A673 (cell line): ENCODE data around the gene NPRL2.

ENCODE experiments used
- EZH2 ChIP-seq: fragments of 200-600 bp; sonication (generic); IDR thresholded peaks from 2 replicates; pipeline ENCODE4 v1.6.1; 2017; ENCODE audit warnings: borderline replicate concordance, low read depth, mild to moderate bottlenecking, mixed read lengths, antibody characterized with exemption, low read length; ENCODE audit not compliant: poor library complexity, severe bottlenecking
- TF ChIP-seq, protein P1 (sequence below): fragments of 300-800, 200-600 bp; sonication (generic); conservative IDR thresholded peaks from 2 replicates; pipeline ENCODE4 v1.5.1; 2017; ENCODE audit warnings: low read depth, mild to moderate bottlenecking, antibody characterized with exemption, low read length, moderate library complexity, mixed read lengths

DNA sequence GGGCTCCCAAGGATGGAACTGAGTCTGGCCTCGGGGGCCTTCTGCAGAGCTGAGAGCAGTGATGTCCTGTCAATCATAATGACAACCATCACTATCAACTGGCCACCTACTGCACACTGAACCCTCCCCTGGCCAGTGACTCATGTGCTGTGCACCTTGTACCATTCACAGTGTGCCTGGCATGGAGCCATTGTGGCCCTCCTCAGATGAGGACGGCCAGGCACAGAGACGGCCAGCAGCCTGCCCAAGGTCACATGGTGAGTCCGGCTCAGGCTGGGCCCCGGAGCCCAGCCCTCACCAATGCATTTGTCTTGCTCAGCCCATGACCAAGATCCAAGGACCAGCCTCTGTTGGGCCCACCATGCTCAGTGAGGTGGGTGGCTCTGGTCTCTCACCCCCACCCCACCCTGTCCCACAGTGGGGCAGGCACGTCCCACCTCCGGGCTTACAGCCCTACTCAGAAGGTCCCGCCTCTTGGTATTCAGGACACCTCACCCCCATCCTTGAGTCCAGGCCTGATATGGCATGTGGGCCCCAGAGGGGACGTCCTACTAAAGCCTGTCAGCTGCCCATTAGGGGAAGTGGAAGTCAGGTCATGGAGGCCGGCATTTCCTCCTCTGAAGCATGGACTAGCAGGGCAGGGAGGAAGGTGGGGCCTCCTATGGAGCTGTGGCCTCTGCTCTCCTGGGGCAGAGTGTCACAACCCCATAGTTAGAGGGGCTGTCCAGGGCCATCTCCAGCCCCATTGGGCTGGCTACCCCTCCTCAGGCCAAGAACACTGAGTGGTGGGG is 44.7 kb upstream of the NPRL2 start:
- TF ChIP-seq, protein P1, sequence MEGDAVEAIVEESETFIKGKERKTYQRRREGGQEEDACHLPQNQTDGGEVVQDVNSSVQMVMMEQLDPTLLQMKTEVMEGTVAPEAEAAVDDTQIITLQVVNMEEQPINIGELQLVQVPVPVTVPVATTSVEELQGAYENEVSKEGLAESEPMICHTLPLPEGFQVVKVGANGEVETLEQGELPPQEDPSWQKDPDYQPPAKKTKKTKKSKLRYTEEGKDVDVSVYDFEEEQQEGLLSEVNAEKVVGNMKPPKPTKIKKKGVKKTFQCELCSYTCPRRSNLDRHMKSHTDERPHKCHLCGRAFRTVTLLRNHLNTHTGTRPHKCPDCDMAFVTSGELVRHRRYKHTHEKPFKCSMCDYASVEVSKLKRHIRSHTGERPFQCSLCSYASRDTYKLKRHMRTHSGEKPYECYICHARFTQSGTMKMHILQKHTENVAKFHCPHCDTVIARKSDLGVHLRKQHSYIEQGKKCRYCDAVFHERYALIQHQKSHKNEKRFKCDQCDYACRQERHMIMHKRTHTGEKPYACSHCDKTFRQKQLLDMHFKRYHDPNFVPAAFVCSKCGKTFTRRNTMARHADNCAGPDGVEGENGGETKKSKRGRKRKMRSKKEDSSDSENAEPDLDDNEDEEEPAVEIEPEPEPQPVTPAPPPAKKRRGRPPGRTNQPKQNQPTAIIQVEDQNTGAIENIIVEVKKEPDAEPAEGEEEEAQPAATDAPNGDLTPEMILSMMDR = no peak
- TF ChIP-seq EZH2 = no peak
